Measurements from ENCODE around the gene ZDHHC7. TPM values are rescaled to one million over a fixed set of nuclear protein-coding genes. Genes with fewer than 3 reads are reported as not detected.

Gene ZDHHC7
- total RNA-seq, 3 donors from 2014 or later (not counting 1 experiment from before 2014, with no cell fraction given): 37.9 to 64.9 (median 45.2) TPM

DNA sequence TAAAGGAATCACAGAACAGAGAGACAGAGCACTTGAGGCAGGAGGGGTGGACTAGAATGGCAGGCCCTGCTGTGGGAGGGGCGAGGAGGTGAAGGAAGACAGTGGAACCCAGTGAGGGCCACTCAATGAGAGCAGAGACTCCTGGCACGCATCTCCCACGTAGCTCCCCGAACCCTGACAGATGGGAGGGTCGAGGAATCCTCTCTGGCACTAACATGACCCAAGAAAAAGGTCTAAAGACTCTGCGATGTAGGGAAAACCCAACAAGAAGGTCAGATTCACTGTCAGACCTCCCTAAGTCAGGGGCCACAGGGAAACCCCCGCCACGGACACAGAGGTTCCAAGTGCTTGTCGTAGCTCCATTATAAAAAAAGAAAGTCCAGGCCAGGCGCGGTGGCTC lies 15.0 kb downstream of the ZDHHC7 start:
- Histone ChIP-seq H3K27me3 (ENCODE audit: control insufficient read depth, insufficient read depth, low read length) (no peaks in the 10 kb centered on the region), H3K9me3 (ENCODE audit: control insufficient read depth, insufficient read depth, low read length) (no peaks in the 10 kb centered on the region), H3K4me1 (ENCODE audit: control insufficient read depth, insufficient read depth, low read length) (peaks cover 13% of the 10 kb centered on the region), H3K4me3 (ENCODE audit: low read length) (no peak overlapping the region), H3K27ac (ENCODE audit: low read length) (no peak overlapping the region), H3K36me3 (ENCODE audit: control insufficient read depth, insufficient read depth, low read length) (peaks cover 17% of the 10 kb centered on the region)
- Mint-ChIP-seq H3K27me3 (ENCODE audit: low read depth in 2 of 2) (no peaks in the 10 kb centered on the region), H3K27ac (peak overlapping the region in 1 of 2 donors; percentile 46), H3K36me3 (no peaks in the 10 kb centered on the region), H3K4me3 (no peak overlapping the region), H3K4me1 (peaks cover 27 to 33% of the 10 kb centered on the region in 2 donors), H3K9me3 (no peaks in the 10 kb centered on the region)
- intact Hi-C loops (cut with micrococcal nuclease): no loop called here
- TF ChIP-seq, protein P1, sequence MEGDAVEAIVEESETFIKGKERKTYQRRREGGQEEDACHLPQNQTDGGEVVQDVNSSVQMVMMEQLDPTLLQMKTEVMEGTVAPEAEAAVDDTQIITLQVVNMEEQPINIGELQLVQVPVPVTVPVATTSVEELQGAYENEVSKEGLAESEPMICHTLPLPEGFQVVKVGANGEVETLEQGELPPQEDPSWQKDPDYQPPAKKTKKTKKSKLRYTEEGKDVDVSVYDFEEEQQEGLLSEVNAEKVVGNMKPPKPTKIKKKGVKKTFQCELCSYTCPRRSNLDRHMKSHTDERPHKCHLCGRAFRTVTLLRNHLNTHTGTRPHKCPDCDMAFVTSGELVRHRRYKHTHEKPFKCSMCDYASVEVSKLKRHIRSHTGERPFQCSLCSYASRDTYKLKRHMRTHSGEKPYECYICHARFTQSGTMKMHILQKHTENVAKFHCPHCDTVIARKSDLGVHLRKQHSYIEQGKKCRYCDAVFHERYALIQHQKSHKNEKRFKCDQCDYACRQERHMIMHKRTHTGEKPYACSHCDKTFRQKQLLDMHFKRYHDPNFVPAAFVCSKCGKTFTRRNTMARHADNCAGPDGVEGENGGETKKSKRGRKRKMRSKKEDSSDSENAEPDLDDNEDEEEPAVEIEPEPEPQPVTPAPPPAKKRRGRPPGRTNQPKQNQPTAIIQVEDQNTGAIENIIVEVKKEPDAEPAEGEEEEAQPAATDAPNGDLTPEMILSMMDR (IDR thresholded peaks at IDR 0.05): no peak
- WGBS (ENCODE audit: insufficient coverage): 95% methylated on average over 11 of the region's 11 CpGs
- ATAC-seq: no peak
- DNase-seq: no peak

GRCh38 chr16:84995663-84996062 lies 15.7 kb downstream of the ZDHHC7 start:
- H3K4me1 Mint-ChIP-seq: peaks cover 26 to 30% of the 10 kb centered on the region in 2 donors
- H3K9me3 Mint-ChIP-seq: no peaks in the 10 kb centered on the region
- H3K36me3 Mint-ChIP-seq: no peaks in the 10 kb centered on the region
- intact Hi-C loops (cut with micrococcal nuclease): no loop called here
- H3K9me3 ChIP-seq (ENCODE audit: control insufficient read depth, insufficient read depth, low read length): no peaks in the 10 kb centered on the region
- H3K27me3 Mint-ChIP-seq (ENCODE audit: low read depth in 2 of 2): no peaks in the 10 kb centered on the region
- peak overlapping the region; percentile 24 to 46 for H3K27ac Mint-ChIP-seq
- H3K4me1 ChIP-seq (ENCODE audit: control insufficient read depth, insufficient read depth, low read length): peaks cover 13% of the 10 kb centered on the region
- TF ChIP-seq, protein P1 (IDR thresholded peaks at IDR 0.05): no peak
- H3K27ac ChIP-seq (ENCODE audit: low read length): no peak overlapping the region
- peaks cover 18% of the 10 kb centered on the region for H3K36me3 ChIP-seq (ENCODE audit: control insufficient read depth, insufficient read depth, low read length)
- 94% methylated on average over 6 of the region's 8 CpGs for WGBS (ENCODE audit: insufficient coverage)
- H3K27me3 ChIP-seq (ENCODE audit: control insufficient read depth, insufficient read depth, low read length): no peaks in the 10 kb centered on the region
- no peak overlapping the region for H3K4me3 ChIP-seq (ENCODE audit: low read length)
- H3K4me3 Mint-ChIP-seq: no peak overlapping the region
- DNase-seq (peak in 1 of 2 donors; percentile 60), ATAC-seq (peak; percentile 41 to 53 (median 53))

GRCh38 chr16:84993926-84994325 lies 17.4 kb downstream of the ZDHHC7 start:
- DNase-seq (no peak), ATAC-seq (no peak)
- TF ChIP-seq, protein P1 (IDR thresholded peaks at IDR 0.05): no peak
- Histone ChIP-seq H3K27me3 (ENCODE audit: control insufficient read depth, insufficient read depth, low read length) (no peaks in the 10 kb centered on the region), H3K36me3 (ENCODE audit: control insufficient read depth, insufficient read depth, low read length) (peaks cover 28% of the 10 kb centered on the region), H3K4me1 (ENCODE audit: control insufficient read depth, insufficient read depth, low read length) (peaks cover 13% of the 10 kb centered on the region), H3K4me3 (ENCODE audit: low read length) (no peak overlapping the region), H3K27ac (ENCODE audit: low read length) (no peak overlapping the region), H3K9me3 (ENCODE audit: control insufficient read depth, insufficient read depth, low read length) (no peaks in the 10 kb centered on the region)
- intact Hi-C loops (cut with micrococcal nuclease): no loop called here
- no peak overlapping the region for H3K4me3 Mint-ChIP-seq
- H3K27ac Mint-ChIP-seq: no peak overlapping the region
- peaks cover 15 to 28% of the 10 kb centered on the region in 2 donors for H3K4me1 Mint-ChIP-seq
- WGBS (ENCODE audit: insufficient coverage): 98% methylated on average over 8 of the region's 8 CpGs
- H3K27me3 Mint-ChIP-seq (ENCODE audit: low read depth in 2 of 2): no peaks in the 10 kb centered on the region
- no peaks in the 10 kb centered on the region for H3K9me3 Mint-ChIP-seq
- H3K36me3 Mint-ChIP-seq: no peaks in the 10 kb centered on the region

- no peak overlapping the region for H3K4me3 Mint-ChIP-seq
- no peaks in the 10 kb centered on the region for H3K27me3 Mint-ChIP-seq (ENCODE audit: low read depth in 2 of 2)
- H3K9me3 Mint-ChIP-seq: no peaks in the 10 kb centered on the region
- H3K9me3 ChIP-seq (ENCODE audit: control insufficient read depth, insufficient read depth, low read length): no peaks in the 10 kb centered on the region
- intact Hi-C loops (cut with micrococcal nuclease): no loop called here
- DNase-seq: no peak
- H3K27ac ChIP-seq (ENCODE audit: low read length): no peak overlapping the region
- H3K36me3 Mint-ChIP-seq: no peaks in the 10 kb centered on the region
- no peak overlapping the region for H3K4me3 ChIP-seq (ENCODE audit: low read length)
- TF ChIP-seq, protein P1 (IDR thresholded peaks at IDR 0.05): no peak
- H3K4me1 Mint-ChIP-seq: peaks cover 15 to 28% of the 10 kb centered on the region in 2 donors
- no peak for ATAC-seq
- H3K4me1 ChIP-seq (ENCODE audit: control insufficient read depth, insufficient read depth, low read length): peaks cover 13% of the 10 kb centered on the region
- WGBS (ENCODE audit: insufficient coverage): 96% methylated on average over 3 of the region's 3 CpGs
- H3K27ac Mint-ChIP-seq: no peak overlapping the region
- H3K36me3 ChIP-seq (ENCODE audit: control insufficient read depth, insufficient read depth, low read length): peaks cover 37% of the 10 kb centered on the region
- no peaks in the 10 kb centered on the region for H3K27me3 ChIP-seq (ENCODE audit: control insufficient read depth, insufficient read depth, low read length)
Measured at GRCh38 chr16:84992717-84993075, 18.6 kb downstream of the ZDHHC7 start.
